GM12891 (cell line): ENCODE results near the gene TSC22D2.

ENCODE experiments used
- POLR2A ChIP-seq: IDR thresholded peaks from 2 replicates; pipeline ENCODE4 v1.6.1; 2011; ENCODE audit warnings: low read depth, low read length, control low read depth
- POLR2AphosphoS5 ChIP-seq: IDR thresholded peaks from 2 replicates; pipeline ENCODE4 v1.6.1; 2011; ENCODE audit warnings: low read depth, low read length, control low read depth
- SPI1 ChIP-seq: IDR thresholded peaks from 2 replicates; pipeline ENCODE4 v1.6.1; 2011; ENCODE audit warnings: low read depth, low read length, control low read depth
- TAF1 ChIP-seq: IDR thresholded peaks from 2 replicates; pipeline ENCODE4 v1.6.1; 2011; ENCODE audit warnings: low read depth, low read length, control low read depth

DNA sequence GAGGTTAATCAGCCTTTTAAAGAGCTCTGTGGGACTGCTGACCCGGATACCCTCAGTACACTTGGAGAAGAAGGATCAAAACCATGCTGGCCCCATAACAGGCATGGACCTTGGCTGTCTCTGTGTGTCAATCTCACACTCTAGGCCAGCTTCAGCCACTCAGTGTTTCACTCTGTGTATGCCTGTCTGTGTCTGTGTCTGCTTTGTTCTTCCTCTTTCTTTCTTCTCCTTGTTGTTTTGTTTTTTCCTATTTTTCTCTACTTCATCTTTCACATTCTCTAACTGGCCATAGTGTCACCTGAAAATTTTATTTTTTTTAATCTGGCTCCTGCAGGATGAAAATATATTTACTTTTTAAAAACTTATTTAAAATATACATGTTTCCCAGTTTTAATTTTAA lies 87.1 kb downstream of the TSC22D2 start:
- TF ChIP-seq POLR2A (no peak), TAF1 (no peak), POLR2AphosphoS5 (no peak), SPI1 (no peak)
